Measurements from ENCODE around the gene GALNTL6.
"Not testable (repeated sequence)": the region's sequence is repeated elsewhere in the genome, so short reads cannot be mapped to it uniquely, and the experiment has no call there.

The GALNTL6 gene

DNA sequence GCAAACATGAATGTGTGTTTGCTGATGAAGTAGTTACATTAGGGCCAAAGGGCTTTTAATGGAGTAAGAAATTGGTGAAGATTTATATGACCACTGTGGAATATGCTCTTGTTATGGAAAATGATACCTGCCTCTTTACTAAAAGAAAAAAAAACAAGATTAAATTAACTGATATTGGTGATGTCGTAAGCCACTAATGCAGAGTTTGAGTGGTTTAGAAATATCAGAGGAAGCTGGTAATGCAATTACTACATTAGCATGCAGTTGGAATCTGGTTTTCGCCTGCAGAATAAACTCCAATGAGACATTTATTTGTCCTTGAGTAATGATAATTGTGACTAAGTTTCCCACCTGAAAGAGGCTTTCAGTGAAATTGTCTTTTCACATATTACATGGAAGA lies 597.9 kb downstream of the GALNTL6 start:
- no peak overlapping the region for H3K27ac ChIP-seq (ENCODE audit: insufficient read depth in 1 of 2, low read depth in 1 of 2, low read length in 2 of 2, poor library complexity in 1 of 2, severe bottlenecking in 2 of 2)
- no peaks in the 10 kb centered on the region for H3K9me3 ChIP-seq (ENCODE audit: control extremely low read depth in 1 of 5, control insufficient read depth in 4 of 5, insufficient read depth in 2 of 5, low read depth in 1 of 5, low read length in 4 of 5)
- no peaks in the 10 kb centered on the region for H3K27me3 ChIP-seq (replicated peaks in 2 of 5; ENCODE audit: control insufficient read depth in 4 of 5, insufficient read depth in 5 of 5, low read length in 4 of 5)
- H3K4me1 ChIP-seq (ENCODE audit: control extremely low read depth in 1 of 4, control insufficient read depth in 4 of 4, insufficient read depth in 4 of 4, low read length in 3 of 4), result no peaks in the 10 kb centered on the region
- ChIA-PET POLR2A (no interaction called here), CTCF (no interaction called here)
- no peak overlapping the region for H3K4me3 ChIP-seq (ENCODE audit: control insufficient read depth in 1 of 7, extremely low read depth in 1 of 7, insufficient read depth in 4 of 7, low read depth in 2 of 7, low read length in 6 of 7)
- no peaks in the 10 kb centered on the region for H3K36me3 ChIP-seq (ENCODE audit: control insufficient read depth in 4 of 4, insufficient read depth in 4 of 4, low read length in 3 of 4)
- 100% methylated on average over 1 of the region's 2 CpGs for WGBS (ENCODE audit: insufficient coverage)
- DNase-seq, result no peak

DNA sequence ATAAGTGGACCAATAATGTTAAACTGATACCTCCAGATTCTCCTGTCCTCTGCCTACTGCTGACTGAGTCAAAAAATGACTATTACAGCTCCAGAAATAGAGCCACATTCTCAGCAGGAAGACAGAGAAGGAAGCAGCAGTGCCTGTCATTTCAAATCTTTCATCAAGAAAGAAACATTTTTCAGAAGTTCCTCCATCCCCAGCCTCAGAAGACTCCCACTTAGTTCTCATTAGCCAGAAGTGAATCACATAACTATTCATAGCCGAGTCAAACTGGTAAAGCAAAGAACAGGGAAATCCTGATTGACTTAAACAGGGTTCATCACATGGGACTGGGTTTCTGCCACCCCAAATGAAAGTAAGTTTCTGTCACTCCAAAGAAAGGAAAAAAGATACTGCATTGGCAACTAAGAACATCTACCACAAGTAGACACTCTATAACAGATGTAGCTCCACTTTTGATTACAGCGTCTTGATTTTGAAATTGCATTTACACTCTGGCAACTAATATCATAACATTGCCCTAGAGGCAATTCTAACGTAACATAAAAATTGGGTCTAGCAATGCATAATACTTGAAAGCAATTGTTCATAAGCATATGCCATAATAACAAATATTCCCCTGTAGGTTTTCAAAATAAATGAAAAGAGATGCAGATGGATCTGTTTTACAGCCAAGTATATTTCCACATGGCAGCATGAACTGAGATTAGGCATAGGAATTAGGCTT lies 599.8 kb downstream of the GALNTL6 start:
- Histone ChIP-seq H3K27me3 (replicated peaks in 2 of 5; ENCODE audit: control insufficient read depth in 4 of 5, insufficient read depth in 5 of 5, low read length in 4 of 5) (no peaks in the 10 kb centered on the region), H3K4me3 (ENCODE audit: control insufficient read depth in 1 of 7, extremely low read depth in 1 of 7, insufficient read depth in 4 of 7, low read depth in 2 of 7, low read length in 6 of 7) (no peak overlapping the region), H3K4me1 (ENCODE audit: control extremely low read depth in 1 of 4, control insufficient read depth in 4 of 4, insufficient read depth in 4 of 4, low read length in 3 of 4) (no peaks in the 10 kb centered on the region), H3K36me3 (ENCODE audit: control insufficient read depth in 4 of 4, insufficient read depth in 4 of 4, low read length in 3 of 4) (no peaks in the 10 kb centered on the region), H3K9me3 (ENCODE audit: control extremely low read depth in 1 of 5, control insufficient read depth in 4 of 5, insufficient read depth in 2 of 5, low read depth in 1 of 5, low read length in 4 of 5) (no peaks in the 10 kb centered on the region), H3K27ac (ENCODE audit: insufficient read depth in 1 of 2, low read depth in 1 of 2, low read length in 2 of 2, poor library complexity in 1 of 2, severe bottlenecking in 2 of 2) (no peak overlapping the region)
- no peak for DNase-seq
- POLR2A ChIA-PET, result no interaction called here
- 88% methylated on average over 2 of the region's 3 CpGs for WGBS (ENCODE audit: insufficient coverage)
- CTCF ChIA-PET, result no interaction called here

DNA sequence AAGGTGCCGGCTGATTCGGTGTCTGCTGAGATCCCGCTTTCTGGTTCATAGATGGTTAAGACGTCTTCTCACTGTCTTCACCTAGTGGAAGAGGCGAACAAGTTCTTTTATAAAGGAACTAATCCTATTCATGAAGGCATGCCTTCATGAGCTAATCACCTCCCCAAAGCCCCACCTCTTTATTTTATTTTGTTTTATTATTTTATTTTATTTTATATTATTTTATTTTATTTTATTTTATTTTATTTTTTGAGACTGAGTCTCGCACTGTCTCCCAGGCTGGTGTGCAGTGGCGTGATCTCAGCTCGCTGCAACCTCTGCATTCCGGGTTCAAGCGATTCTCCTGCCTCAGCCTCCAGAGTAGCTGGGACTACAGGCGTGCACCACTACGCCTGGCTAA lies 615.8 kb downstream of the GALNTL6 start:
- H3K27me3 ChIP-seq (replicated peaks in 2 of 5; ENCODE audit: control insufficient read depth in 4 of 5, insufficient read depth in 5 of 5, low read length in 4 of 5); H3K9me3 ChIP-seq (ENCODE audit: control extremely low read depth in 1 of 5, control insufficient read depth in 4 of 5, insufficient read depth in 2 of 5, low read depth in 1 of 5, low read length in 4 of 5); H3K4me3 ChIP-seq (ENCODE audit: control insufficient read depth in 1 of 7, extremely low read depth in 1 of 7, insufficient read depth in 4 of 7, low read depth in 2 of 7, low read length in 6 of 7); H3K27ac ChIP-seq (ENCODE audit: insufficient read depth in 1 of 2, low read depth in 1 of 2, low read length in 2 of 2, poor library complexity in 1 of 2, severe bottlenecking in 2 of 2); CTCF ChIA-PET; H3K4me1 ChIP-seq (ENCODE audit: control extremely low read depth in 1 of 4, control insufficient read depth in 4 of 4, insufficient read depth in 4 of 4, low read length in 3 of 4); POLR2A ChIA-PET; H3K36me3 ChIP-seq (ENCODE audit: control insufficient read depth in 4 of 4, insufficient read depth in 4 of 4, low read length in 3 of 4); DNase-seq: not testable (repeated sequence)
- 96% methylated on average over 10 of the region's 12 CpGs for WGBS (ENCODE audit: insufficient coverage)

DNA sequence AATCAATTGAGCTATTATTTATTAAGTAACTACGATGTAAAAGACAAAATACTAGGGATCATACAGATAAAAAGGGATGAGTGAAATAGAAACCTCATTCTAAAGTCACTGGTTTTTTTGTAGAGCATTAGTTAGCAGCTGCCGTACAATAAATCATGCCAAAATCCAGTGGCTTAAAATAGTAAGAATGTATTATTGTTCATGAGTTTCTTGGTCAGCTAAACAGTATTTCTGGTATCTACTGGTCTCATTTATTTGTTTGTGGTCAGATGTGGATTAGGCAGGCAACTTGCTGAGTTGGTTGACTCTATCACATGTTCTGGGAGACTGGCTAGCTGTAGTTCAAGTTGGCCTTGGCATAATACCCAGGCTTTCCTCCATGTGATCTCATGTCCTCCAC lies 667.3 kb downstream of the GALNTL6 start:
- Histone ChIP-seq H3K27ac (ENCODE audit: insufficient read depth in 1 of 2, low read depth in 1 of 2, low read length in 2 of 2, poor library complexity in 1 of 2, severe bottlenecking in 2 of 2) (no peak overlapping the region), H3K9me3 (ENCODE audit: control extremely low read depth in 1 of 5, control insufficient read depth in 4 of 5, insufficient read depth in 2 of 5, low read depth in 1 of 5, low read length in 4 of 5) (peaks cover 0 to 8% (median 0%) of the 10 kb centered on the region in 5 experiments), H3K36me3 (ENCODE audit: control insufficient read depth in 4 of 4, insufficient read depth in 4 of 4, low read length in 3 of 4) (no peaks in the 10 kb centered on the region), H3K4me1 (ENCODE audit: control extremely low read depth in 1 of 4, control insufficient read depth in 4 of 4, insufficient read depth in 4 of 4, low read length in 3 of 4) (no peaks in the 10 kb centered on the region), H3K4me3 (ENCODE audit: control insufficient read depth in 1 of 7, extremely low read depth in 1 of 7, insufficient read depth in 4 of 7, low read depth in 2 of 7, low read length in 6 of 7) (no peak overlapping the region), H3K27me3 (replicated peaks in 2 of 5; ENCODE audit: control insufficient read depth in 4 of 5, insufficient read depth in 5 of 5, low read length in 4 of 5) (no peaks in the 10 kb centered on the region)
- DNase-seq, result no peak
- POLR2A ChIA-PET, result no interaction called here
- CTCF ChIA-PET, result interaction anchor here (0.6 kb wide), 1 partner anchor 504 kb away, joined by 3 read pairs; no protein-coding TSS in a partner anchor
- 88% methylated on average over 1 of the region's 2 CpGs for WGBS (ENCODE audit: insufficient coverage)

DNA sequence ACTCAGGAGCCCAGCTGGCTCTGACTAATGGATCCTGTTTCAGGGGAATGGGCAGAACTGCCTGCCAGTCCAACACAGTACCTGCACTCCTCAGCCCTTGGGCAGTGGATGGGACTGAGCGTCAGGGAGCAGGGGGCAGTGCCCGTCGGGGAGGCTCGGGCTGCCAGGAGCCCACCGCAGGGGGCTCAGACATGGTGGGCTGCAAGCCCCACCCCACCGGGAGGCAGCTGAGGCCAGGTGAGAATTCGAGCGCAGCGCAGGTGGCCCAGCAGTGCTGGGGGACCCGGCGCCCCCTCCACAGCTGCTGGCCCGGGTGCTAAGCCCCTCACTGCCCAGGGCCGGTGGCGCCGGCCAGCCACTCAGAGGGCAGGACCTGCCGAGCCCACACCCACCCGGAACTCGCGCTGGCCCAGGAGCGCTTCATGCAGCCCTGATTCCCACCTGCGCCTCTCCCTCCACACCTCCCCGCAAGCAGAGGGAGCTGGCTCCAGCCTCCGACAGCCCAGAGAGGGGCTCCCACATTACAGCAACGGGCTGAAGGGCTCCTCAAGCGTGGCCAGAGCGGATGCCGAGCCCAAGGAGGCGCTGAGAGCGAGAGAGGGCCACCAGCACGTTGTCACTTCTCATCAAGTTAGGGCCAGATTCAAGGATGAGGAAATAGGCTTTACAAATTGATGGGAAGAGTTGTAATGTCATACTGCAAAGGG lies 668.8 kb downstream of the GALNTL6 start:
- ChIA-PET POLR2A (no interaction called here), CTCF (no interaction called here)
- 92% methylated on average over 21 of the region's 30 CpGs for WGBS (ENCODE audit: insufficient coverage)
- no peaks in the 10 kb centered on the region for H3K36me3 ChIP-seq (ENCODE audit: control insufficient read depth in 4 of 4, insufficient read depth in 4 of 4, low read length in 3 of 4)
- no peak overlapping the region for H3K27ac ChIP-seq (ENCODE audit: insufficient read depth in 1 of 2, low read depth in 1 of 2, low read length in 2 of 2, poor library complexity in 1 of 2, severe bottlenecking in 2 of 2)
- no peaks in the 10 kb centered on the region for H3K4me1 ChIP-seq (ENCODE audit: control extremely low read depth in 1 of 4, control insufficient read depth in 4 of 4, insufficient read depth in 4 of 4, low read length in 3 of 4)
- H3K27me3 ChIP-seq (replicated peaks in 2 of 5; ENCODE audit: control insufficient read depth in 4 of 5, insufficient read depth in 5 of 5, low read length in 4 of 5), result no peaks in the 10 kb centered on the region
- peaks cover 0 to 8% (median 0%) of the 10 kb centered on the region in 5 experiments for H3K9me3 ChIP-seq (ENCODE audit: control extremely low read depth in 1 of 5, control insufficient read depth in 4 of 5, insufficient read depth in 2 of 5, low read depth in 1 of 5, low read length in 4 of 5)
- H3K4me3 ChIP-seq (ENCODE audit: control insufficient read depth in 1 of 7, extremely low read depth in 1 of 7, insufficient read depth in 4 of 7, low read depth in 2 of 7, low read length in 6 of 7), result no peak overlapping the region
- no peak for DNase-seq

DNA sequence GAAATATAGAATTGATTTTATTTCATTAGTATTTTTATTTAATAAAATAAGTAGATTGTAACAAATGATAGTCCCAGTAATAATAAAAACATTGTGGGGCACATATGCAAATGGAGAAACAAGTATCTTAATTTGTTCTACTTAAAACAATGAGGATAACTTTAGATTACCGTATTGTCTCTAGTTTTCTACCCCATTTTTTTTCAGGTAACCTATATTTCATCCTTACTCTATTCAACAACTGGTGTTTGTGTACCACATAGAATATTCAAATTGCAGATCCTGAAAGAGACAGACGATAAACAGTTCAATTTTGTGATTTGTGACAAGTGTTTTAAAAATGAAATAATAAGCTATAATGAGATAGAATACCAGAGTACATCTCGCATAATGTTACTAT lies 671.8 kb downstream of the GALNTL6 start:
- Histone ChIP-seq H3K4me3 (ENCODE audit: control insufficient read depth in 1 of 7, extremely low read depth in 1 of 7, insufficient read depth in 4 of 7, low read depth in 2 of 7, low read length in 6 of 7) (no peak overlapping the region), H3K4me1 (ENCODE audit: control extremely low read depth in 1 of 4, control insufficient read depth in 4 of 4, insufficient read depth in 4 of 4, low read length in 3 of 4) (no peaks in the 10 kb centered on the region), H3K9me3 (ENCODE audit: control extremely low read depth in 1 of 5, control insufficient read depth in 4 of 5, insufficient read depth in 2 of 5, low read depth in 1 of 5, low read length in 4 of 5) (peaks cover 0 to 6% (median 0%) of the 10 kb centered on the region in 5 experiments), H3K36me3 (ENCODE audit: control insufficient read depth in 4 of 4, insufficient read depth in 4 of 4, low read length in 3 of 4) (no peaks in the 10 kb centered on the region), H3K27ac (ENCODE audit: insufficient read depth in 1 of 2, low read depth in 1 of 2, low read length in 2 of 2, poor library complexity in 1 of 2, severe bottlenecking in 2 of 2) (no peak overlapping the region), H3K27me3 (replicated peaks in 2 of 5; ENCODE audit: control insufficient read depth in 4 of 5, insufficient read depth in 5 of 5, low read length in 4 of 5) (no peaks in the 10 kb centered on the region)
- ChIA-PET CTCF (no interaction called here), POLR2A (no interaction called here)
- WGBS (ENCODE audit: insufficient coverage), result no CpG with 5 or more reads among the region's 3 CpGs
- DNase-seq, result no peak

DNA sequence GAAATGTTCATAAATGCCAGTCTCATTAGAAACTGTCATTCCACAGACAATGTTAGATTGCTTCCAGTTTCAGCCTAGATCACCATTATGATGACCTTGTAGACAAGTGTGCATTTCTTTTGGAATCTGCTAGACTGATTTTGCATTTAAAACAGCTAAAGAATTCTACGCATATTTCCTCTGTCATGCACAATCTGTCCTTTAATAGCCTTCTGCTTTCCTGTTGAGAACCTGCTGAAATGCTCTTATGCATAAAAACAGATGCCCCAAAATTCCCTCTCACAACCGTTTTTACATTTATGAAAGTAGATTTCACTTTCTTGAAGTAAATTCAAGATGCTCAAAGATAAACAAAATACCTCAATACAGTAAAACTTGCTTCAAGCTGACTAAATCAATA lies 673.3 kb downstream of the GALNTL6 start:
- Histone ChIP-seq H3K36me3 (ENCODE audit: control insufficient read depth in 4 of 4, insufficient read depth in 4 of 4, low read length in 3 of 4) (no peaks in the 10 kb centered on the region), H3K27me3 (replicated peaks in 2 of 5; ENCODE audit: control insufficient read depth in 4 of 5, insufficient read depth in 5 of 5, low read length in 4 of 5) (no peaks in the 10 kb centered on the region), H3K9me3 (ENCODE audit: control extremely low read depth in 1 of 5, control insufficient read depth in 4 of 5, insufficient read depth in 2 of 5, low read depth in 1 of 5, low read length in 4 of 5) (peaks cover 0 to 4% (median 0%) of the 10 kb centered on the region in 5 experiments), H3K27ac (ENCODE audit: insufficient read depth in 1 of 2, low read depth in 1 of 2, low read length in 2 of 2, poor library complexity in 1 of 2, severe bottlenecking in 2 of 2) (no peak overlapping the region), H3K4me1 (ENCODE audit: control extremely low read depth in 1 of 4, control insufficient read depth in 4 of 4, insufficient read depth in 4 of 4, low read length in 3 of 4) (no peaks in the 10 kb centered on the region), H3K4me3 (ENCODE audit: control insufficient read depth in 1 of 7, extremely low read depth in 1 of 7, insufficient read depth in 4 of 7, low read depth in 2 of 7, low read length in 6 of 7) (no peak overlapping the region)
- WGBS (ENCODE audit: insufficient coverage), result 92% methylated on average over 1 of the region's 2 CpGs
- POLR2A ChIA-PET, result no interaction called here
- no peak for DNase-seq
- CTCF ChIA-PET, result no interaction called here

All from common myeloid progenitor, CD34-positive (primary cell).